Stimulated activated CD4-positive, alpha-beta T cell treated with anti-CD3 and anti-CD28 coated beads, TNF-alpha, amount 100 ng/mL, for 4 hours (primary cell): ENCODE measurements around the gene CALML6.
"Not testable (repeated sequence)": the region's sequence is repeated elsewhere in the genome, so short reads cannot be mapped to it uniquely, and the experiment has no call there.

Experiments used
- DNase-seq, 3 experiments: peaks; one replicate each; pipeline ENCODE4 v3.0.0-alpha.2; 2020; ENCODE audit warnings: low read depth in 3 of 3

CALML6 gene

DNA sequence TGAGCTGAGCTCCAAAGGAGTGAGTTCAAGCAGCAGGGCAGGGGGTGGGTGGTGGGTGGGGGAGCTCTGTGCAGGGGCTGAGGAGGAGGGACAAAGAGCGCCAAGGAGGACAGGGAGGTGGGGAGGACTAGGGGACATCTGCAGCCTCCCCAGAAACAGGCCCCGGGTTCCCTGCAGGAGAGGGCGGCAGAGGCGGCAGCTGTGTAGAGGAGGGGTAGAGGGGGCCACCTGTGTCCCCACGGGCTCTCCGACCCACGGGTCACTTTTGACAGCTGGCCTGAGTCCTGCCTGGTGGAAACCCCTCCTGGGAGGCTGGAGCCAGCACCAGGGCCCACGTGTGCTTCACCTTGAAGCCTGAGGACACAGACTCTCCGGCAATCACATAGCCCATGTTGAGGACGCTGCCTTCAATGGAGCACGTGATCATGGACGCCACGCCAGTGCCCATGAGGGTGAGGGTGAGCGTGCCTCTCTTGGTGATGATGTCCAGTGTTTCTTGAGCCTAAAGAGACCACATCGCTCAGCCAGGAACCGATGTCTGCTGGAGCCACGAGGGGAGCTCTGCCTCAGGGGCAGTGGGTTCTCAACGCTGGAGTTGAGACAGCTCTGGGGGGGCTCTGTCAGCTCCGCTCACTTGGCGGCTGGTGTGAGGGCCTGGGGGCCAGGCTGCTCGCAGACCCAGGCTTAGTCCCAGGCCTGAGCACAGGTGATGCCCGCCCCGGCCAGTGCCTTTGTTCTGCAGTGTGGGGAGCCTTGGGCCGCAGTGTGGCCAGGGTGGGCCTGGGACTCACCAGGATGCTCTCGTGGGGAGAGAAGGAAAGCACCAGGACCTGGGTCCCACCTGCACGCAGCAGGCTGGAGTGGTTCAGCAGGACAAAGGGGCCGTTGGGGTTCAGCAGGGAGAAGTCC is 10.6 kb downstream of the CALML6 start:
- DNase-seq: no peak

DNA sequence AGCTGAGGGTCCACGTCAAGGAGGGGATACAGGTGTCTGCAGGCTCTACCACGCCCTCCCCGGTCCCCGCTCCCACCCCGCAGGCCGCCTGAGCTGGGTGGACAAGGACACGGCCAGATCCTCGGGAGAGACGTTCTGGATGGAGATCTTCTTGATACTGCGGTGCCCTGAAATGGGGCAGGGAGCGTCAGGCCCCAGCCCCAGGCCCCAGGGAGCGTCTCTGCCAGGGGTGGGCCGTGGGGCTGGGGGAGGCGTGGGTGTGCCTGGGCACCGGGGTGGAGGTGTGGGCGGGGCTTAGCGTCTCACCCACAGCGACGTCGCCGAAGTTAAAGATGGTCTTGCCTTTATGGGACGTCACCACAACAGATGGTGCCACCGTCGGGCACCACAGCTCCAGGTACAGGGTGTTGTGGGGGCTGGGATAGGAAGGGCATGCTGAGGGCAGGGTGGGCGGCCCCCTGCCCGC is 11.3 kb downstream of the CALML6 start:
- no peak for DNase-seq

GRCh38 chr1:1926886-1927660 is 12.0 kb downstream of the CALML6 start:
- DNase-seq: no peak

- DNase-seq: no peak
Observed at GRCh38 chr1:1927751-1928150, 12.7 kb downstream of the CALML6 start.

- DNase-seq: no peak
Observed at GRCh38 chr1:1928231-1929101, 13.4 kb downstream of the CALML6 start.

GRCh38 chr1:1929102-1929638 is 14.1 kb downstream of the CALML6 start:
- DNase-seq: no peak

GRCh38 chr1:1929639-1930545 is 14.8 kb downstream of the CALML6 start:
- no peak for DNase-seq

- not testable (repeated sequence) for DNase-seq
Observed at GRCh38 chr1:1934848-1935247, 19.8 kb downstream of the CALML6 start.

DNA sequence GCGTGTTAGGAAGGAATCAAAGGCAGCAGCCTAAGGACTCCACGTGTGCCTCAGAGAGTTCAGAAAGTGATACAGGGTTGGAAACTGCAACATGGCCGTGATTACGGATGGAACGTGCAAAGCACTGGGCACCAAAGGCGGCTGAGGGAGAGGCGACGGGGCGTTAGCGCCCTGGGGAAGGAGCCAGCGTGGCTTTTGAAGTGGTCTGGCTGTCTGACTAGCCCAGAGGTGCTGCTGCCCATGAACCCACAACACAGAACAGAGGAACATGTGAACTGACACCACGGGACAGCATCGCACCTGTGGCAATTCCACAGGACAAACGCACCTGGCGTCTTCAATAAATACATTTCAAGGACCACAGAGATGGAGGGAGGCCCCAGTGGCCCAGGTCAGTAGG is 22.0 kb downstream of the CALML6 start:
- DNase-seq: no peak

DNA sequence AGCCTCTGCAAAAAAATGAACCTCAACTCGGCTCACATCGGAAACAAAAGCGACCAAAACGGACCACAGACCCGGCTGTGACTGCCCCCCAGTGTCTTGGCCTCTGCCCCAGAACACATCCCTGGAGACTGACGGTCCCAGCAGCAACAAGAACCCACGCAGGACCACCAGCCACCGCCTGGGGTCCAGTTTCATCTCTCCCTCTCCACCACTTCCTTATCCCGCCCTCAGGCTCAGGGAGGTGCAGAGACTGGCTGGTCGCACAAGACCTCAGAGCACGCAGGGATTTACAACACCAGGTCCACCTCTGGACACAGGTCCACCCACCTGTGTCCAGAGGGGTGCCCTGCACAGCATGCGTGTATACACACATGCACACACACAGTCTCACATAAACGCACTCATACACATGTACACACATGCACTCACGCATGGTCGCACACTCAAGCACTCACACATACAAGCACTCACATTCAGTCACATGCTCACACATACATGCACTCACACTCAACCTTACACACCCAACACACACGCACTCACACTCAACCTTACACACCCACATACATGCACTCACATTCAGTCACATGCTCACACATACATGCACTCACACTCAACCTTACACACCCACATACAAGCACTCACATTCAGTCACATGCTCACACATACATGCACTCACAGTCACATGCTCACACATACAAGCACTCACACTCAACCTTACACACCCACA is 22.7 kb downstream of the CALML6 start:
- DNase-seq: no peak

- no peak for DNase-seq
Observed at GRCh38 chr1:1938276-1938573, 23.2 kb downstream of the CALML6 start.

GRCh38 chr1:1938613-1939295 is 23.7 kb downstream of the CALML6 start:
- DNase-seq: no peak

DNA sequence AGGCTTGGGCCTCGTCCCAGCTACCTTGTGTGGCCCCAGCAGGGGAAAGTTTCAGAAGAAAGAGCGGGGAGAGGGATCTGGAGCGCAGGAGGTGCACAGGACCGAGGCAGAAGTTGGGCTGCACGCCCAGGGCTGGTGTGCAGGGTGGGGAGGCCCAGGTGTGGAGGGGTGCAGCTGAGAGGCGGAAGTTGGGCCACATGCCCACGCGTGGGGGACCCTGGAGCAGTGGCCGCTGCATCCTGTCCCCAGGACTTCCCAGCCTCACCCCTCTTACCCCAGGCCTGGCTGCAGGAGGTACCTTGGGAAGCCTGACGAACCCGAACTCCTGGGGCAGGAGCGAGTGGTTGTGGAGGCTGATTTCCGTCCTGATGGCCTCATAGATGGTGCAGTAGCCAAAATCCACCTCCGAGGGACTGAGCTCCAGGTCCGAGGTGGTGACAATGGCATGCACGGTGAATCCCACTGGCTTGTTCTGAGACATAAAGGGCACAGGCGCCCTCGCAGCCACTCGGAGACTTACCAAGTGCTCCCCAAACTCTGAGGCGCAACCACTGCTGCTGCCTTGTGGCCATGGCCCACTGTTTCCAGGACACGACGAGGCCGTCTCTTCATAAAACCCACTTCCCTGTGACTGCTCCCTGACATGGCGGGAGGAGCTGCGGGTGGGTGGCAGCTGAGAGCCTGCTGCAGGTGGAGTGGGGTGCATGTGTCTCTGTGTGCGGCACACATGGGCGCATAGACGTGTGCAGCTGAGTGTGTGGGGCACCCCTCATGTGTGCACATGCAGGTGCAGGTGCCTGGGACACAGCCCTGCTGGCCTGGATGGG is 24.4 kb downstream of the CALML6 start:
- no peak for DNase-seq

- DNase-seq: no peak
Observed at GRCh38 chr1:1940123-1940425, 25.0 kb downstream of the CALML6 start.

DNA sequence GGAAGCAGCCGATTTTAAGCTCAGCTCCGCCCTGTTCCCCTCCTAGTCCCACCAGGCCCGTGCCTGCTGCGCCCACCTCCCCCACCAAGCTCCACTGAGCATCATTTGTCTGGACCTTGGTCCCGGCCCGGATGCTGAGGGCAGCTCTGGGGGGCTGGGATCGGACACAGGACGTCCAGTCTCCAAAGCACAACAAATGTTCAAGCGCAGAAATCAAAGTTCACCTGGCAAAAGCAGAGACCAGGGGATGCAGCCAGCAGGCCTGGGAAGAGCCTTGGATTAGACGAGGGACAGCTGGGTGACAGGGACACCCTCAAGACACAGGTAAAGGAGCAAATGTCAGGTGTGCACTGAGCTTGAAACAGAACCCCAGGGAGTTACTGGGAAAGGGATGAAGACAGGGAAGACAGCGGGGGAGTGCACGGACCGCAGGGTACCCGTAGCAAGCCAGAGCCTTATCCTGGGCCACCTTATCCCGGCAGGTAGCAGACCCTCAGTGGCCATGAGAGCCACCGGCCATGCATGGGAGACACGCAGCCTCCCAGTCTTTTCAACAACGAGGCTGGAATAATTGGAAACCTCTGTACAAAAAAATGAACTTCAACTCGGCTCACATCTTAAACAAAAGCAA is 26.3 kb downstream of the CALML6 start:
- no peak for DNase-seq

DNA sequence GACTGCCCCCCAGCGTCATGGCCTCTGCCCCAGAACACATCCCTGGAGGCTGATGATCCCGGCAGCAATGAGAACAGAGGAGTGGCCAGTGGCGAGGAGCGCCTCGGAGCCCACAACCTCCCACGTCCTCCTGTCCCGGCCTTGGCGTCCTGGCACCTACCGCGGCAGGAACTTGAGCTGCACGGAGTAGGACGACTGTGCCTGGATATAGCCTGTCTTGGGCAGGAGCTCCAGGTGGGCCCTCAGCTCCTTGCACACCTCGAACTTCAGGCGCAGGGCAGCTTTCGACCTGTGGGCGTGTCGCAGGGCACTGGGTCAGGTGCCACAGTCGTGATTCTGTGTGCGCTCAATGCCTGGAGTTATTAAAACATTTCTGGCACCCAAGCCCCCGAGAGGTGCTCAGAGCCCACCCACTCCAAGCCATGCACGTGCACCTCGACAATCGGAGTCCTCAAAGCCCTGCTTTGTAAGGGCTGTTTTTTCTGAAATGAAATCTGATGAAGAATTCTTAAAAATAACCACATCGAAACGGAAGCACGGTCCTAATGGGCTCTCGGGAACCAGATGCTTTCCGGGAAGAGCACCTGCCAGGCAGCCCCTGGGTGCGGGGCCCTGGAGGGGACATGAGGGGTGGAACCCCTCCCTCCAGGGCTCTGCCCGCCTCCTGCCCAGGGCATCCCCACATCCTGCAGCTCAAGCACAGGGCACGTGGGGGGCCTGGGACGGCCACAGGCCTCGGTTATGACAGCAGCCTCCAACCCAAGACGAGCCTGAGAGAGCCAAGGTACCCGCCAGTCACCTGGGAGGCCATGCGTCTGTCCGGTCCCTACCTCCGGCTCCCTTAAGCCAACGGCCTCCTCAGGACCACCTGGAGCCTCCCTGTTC is 27.1 kb downstream of the CALML6 start:
- no peak for DNase-seq
